Mesodermal cell (in vitro differentiated cells): ENCODE data around the gene RNF151.

Experiments used
- H3K27ac ChIP-seq: 2 replicates; pipeline ENCODE4 v1.7.0; 2013; ENCODE audit warnings: mild to moderate bottlenecking, low read depth, low read length, moderate library complexity; ENCODE audit not compliant: severe bottlenecking
- H3K36me3 ChIP-seq: 2 replicates; pipeline ENCODE4 v1.7.1; 2013; ENCODE audit warnings: mild to moderate bottlenecking, low read length, moderate library complexity; ENCODE audit not compliant: control insufficient read depth, insufficient read depth
- H3K4me1 ChIP-seq: one replicate; pipeline ENCODE4 v1.7.1; 2013; ENCODE audit warnings: mild to moderate bottlenecking, low read length; ENCODE audit not compliant: insufficient read depth, control insufficient read depth, poor library complexity, severe bottlenecking
- H3K4me3 ChIP-seq: 2 replicates; pipeline ENCODE4 v1.7.0; 2013; ENCODE audit warnings: low read length, control low read depth, mild to moderate bottlenecking; ENCODE audit not compliant: insufficient read depth, poor library complexity, severe bottlenecking; ENCODE audit errors: extremely low read depth
- H3K9me3 ChIP-seq: 2 replicates; pipeline ENCODE4 v1.7.1; 2013; ENCODE audit warnings: mild to moderate bottlenecking, low read length, moderate library complexity; ENCODE audit not compliant: control insufficient read depth
- WGBS, 2 experiments: methylation state at CpG; one replicate each; pipeline ENCODE4 v1.1.5; 2013; ENCODE audit warnings: missing lambda C conversion rate in 2 of 2; ENCODE audit not compliant: insufficient coverage in 2 of 2; 5-methylcytosine and 5-hydroxymethylcytosine counted together

RNF151 gene

GRCh38 chr16:1924095-1924494 is 42.6 kb upstream of the RNF151 start:
- H3K36me3 ChIP-seq: no peaks in the 10 kb centered on the region
- H3K4me1 ChIP-seq: peaks cover 11% of the 10 kb centered on the region
- no peak overlapping the region for H3K27ac ChIP-seq
- H3K4me3 ChIP-seq: no peak overlapping the region
- no peaks in the 10 kb centered on the region for H3K9me3 ChIP-seq
- WGBS, 2 experiments: 85 to 86% methylated on average over 4 to 5 of the region's 5 CpGs

- Histone ChIP-seq H3K36me3 (no peaks in the 10 kb centered on the region), H3K9me3 (no peaks in the 10 kb centered on the region), H3K4me1 (peaks cover 11% of the 10 kb centered on the region), H3K27ac (no peak overlapping the region), H3K4me3 (no peak overlapping the region)
- 49 to 61% methylated on average over 7 to 10 of the region's 11 CpGs for WGBS, 2 experiments
Observed at GRCh38 chr16:1926271-1926670, 40.4 kb upstream of the RNF151 start.

- Histone ChIP-seq H3K4me1 (peaks cover 7% of the 10 kb centered on the region), H3K36me3 (no peaks in the 10 kb centered on the region), H3K9me3 (no peaks in the 10 kb centered on the region), H3K4me3 (peak overlapping the region; percentile 33), H3K27ac (no peak overlapping the region)
- 34 to 50% methylated on average over 2 to 7 of the region's 11 CpGs for WGBS, 2 experiments
Observed at GRCh38 chr16:1929105-1929504, 37.6 kb upstream of the RNF151 start.

- Histone ChIP-seq H3K36me3 (no peaks in the 10 kb centered on the region), H3K9me3 (no peaks in the 10 kb centered on the region), H3K4me1 (peaks cover 7% of the 10 kb centered on the region), H3K4me3 (peak overlapping the region; percentile 33), H3K27ac (no peak overlapping the region)
- WGBS, 2 experiments: 13 to 18% methylated on average over 39 to 40 of the region's 70 CpGs
Observed at GRCh38 chr16:1929578-1930337, 36.9 kb upstream of the RNF151 start.

- Histone ChIP-seq H3K9me3 (no peaks in the 10 kb centered on the region), H3K27ac (no peak overlapping the region), H3K36me3 (no peaks in the 10 kb centered on the region), H3K4me1 (peaks cover 7% of the 10 kb centered on the region), H3K4me3 (no peak overlapping the region)
- WGBS, 2 experiments: 82 to 90% methylated on average over 4 to 6 of the region's 10 CpGs
Observed at GRCh38 chr16:1930338-1930720, 36.3 kb upstream of the RNF151 start.

GRCh38 chr16:1932050-1933028 is 34.3 kb upstream of the RNF151 start:
- Histone ChIP-seq H3K4me1 (no peaks in the 10 kb centered on the region), H3K4me3 (no peak overlapping the region), H3K36me3 (no peaks in the 10 kb centered on the region), H3K27ac (no peak overlapping the region), H3K9me3 (no peaks in the 10 kb centered on the region)
- 82 to 83% methylated on average over 19 of the region's 19 CpGs for WGBS, 2 experiments

- no peaks in the 10 kb centered on the region for H3K9me3 ChIP-seq
- H3K36me3 ChIP-seq: peaks cover 4% of the 10 kb centered on the region
- WGBS, 2 experiments: 79 to 82% methylated on average over 17 to 20 of the region's 23 CpGs
- H3K27ac ChIP-seq: no peak overlapping the region
- no peak overlapping the region for H3K4me3 ChIP-seq
- no peaks in the 10 kb centered on the region for H3K4me1 ChIP-seq
Observed at GRCh38 chr16:1933097-1933661, 33.5 kb upstream of the RNF151 start.

- Histone ChIP-seq H3K4me3 (no peak overlapping the region), H3K27ac (no peak overlapping the region), H3K9me3 (no peaks in the 10 kb centered on the region), H3K36me3 (peaks cover 23% of the 10 kb centered on the region), H3K4me1 (peaks cover 1% of the 10 kb centered on the region)
- 91 to 100% methylated on average over 4 to 7 of the region's 11 CpGs for WGBS, 2 experiments
Observed at GRCh38 chr16:1936945-1937479, 29.6 kb upstream of the RNF151 start.

- Histone ChIP-seq H3K9me3 (no peaks in the 10 kb centered on the region), H3K36me3 (peaks cover 23% of the 10 kb centered on the region), H3K4me3 (no peak overlapping the region), H3K4me1 (peaks cover 4% of the 10 kb centered on the region), H3K27ac (no peak overlapping the region)
- WGBS, 2 experiments: 91 to 99% methylated on average over 9 to 10 of the region's 10 CpGs
Observed at GRCh38 chr16:1938316-1938715, 28.3 kb upstream of the RNF151 start.

GRCh38 chr16:1938910-1939309 is 27.7 kb upstream of the RNF151 start:
- H3K36me3 ChIP-seq: peaks cover 23% of the 10 kb centered on the region
- no peaks in the 10 kb centered on the region for H3K9me3 ChIP-seq
- H3K4me1 ChIP-seq: peaks cover 4% of the 10 kb centered on the region
- H3K27ac ChIP-seq: no peak overlapping the region
- 96 to 97% methylated on average over 15 to 17 of the region's 17 CpGs for WGBS, 2 experiments
- H3K4me3 ChIP-seq: no peak overlapping the region
